Stimulated activated CD4-positive, alpha-beta T cell treated with anti-CD3 and anti-CD28 coated beads, Interleukin-15, amount 100 ng/mL, for 1 hour (primary cell): Measurements from ENCODE around the gene PDE11A.

ENCODE experiments used
- DNase-seq, 2 donors: peaks; one replicate each; pipeline ENCODE4 v3.0.0-alpha.2; 2020; ENCODE audit warnings: low read depth in 1 of 2, low spot score in 1 of 2

The PDE11A gene

DNA sequence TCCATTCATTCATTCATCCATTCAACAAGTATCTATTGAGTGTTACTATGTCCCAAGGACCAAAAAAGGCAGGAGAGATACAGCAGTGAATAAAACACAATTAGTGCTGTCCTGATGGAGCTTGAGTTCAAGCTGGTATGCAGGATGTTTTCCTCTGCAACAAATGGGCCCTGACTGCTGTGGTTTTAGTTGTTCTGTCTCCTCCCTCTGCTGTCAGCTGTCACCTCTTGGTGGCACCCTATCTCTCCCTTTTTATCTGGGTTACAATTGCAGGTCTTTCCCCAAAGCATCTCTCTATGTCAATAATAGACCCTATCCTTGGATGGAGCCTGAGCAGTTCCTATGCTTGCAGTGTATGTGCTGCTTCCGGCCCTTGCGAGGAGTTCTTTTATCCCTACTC, 304.8 kb downstream of the PDE11A start:
- no peak for DNase-seq

- DNase-seq: no peak
These were observed 306.9 kb downstream of the PDE11A start for GRCh38 chr2:177765698-177766097.

DNA sequence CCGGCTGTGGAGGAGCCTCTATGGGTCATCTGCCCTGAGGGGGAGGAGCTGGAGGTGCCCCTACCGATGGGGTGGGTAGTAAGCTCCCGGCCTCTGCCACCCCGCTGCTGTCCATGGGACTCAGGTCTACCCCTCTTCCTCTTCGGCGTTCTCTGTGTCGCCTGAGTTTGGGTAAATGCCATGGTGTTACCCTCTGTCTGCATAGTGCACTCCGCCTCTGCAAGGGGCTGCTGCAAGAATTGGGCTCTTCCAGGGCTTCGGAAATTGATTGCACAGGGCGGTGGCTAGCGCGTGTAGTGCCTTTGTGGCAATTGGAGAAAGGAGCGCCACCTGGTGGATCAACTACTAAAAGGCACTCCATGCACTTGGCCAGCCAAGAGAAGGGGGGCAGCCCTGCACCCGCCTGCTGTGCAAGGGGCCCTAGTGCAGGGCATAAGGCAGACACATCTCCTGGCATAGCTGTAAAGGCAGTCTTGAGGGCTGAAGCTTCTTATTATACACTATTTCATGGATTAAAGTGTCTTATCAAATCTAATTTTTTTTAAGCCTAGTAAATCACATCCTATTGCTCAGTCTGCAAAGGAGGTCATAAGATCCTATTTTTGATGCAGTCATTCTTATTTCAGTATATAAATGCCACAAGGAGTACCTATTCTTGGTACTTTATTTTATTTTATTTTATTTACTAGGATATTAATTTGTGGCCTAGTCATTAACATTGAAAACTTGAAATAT, 308.9 kb downstream of the PDE11A start:
- DNase-seq: peak; percentile 43 to 50

- no peak for DNase-seq
These were observed 313.1 kb downstream of the PDE11A start for GRCh38 chr2:177759443-177759842.

- no peak for DNase-seq
These were observed 313.8 kb downstream of the PDE11A start for GRCh38 chr2:177758591-177759371.

DNA sequence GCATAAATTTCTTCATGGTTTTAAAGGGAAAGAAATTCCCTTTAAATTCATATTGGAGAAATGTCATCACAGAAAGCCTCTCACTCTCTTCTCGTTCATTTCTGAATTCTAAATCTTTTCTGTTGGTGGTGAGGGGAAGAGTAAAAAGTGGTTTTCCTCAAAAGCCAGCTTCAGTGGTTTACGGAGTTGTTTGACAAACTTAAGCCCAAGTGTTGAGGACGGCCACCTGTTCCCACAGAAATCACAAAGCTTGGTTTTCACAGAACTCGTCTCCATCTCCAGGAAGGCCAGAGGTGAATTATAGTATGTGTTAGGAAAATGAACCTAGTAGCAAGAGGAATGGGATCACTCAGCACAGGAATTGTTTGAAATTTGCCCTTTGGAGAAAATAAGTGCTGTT, 316.2 kb downstream of the PDE11A start:
- DNase-seq: no peak

DNA sequence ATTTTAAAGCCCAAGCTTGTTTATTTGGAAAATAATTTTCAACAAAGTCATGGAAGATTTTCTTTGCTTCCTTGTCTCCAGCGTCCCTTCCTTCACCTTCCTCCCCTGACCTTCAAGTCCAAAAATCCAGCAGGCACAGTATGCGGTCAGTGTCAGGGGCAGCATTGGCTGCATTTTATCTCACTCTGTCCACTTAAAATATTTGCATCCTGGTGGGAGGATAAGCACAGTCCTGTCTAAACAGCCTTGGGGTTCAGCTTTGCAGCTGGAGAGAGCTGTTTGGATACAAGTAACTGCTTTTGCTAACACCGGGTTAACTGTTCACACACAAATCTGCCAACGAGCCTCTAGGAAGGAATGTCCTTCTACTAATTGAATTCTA, 318.1 kb downstream of the PDE11A start:
- DNase-seq: no peak

- no peak for DNase-seq
These were observed 318.7 kb downstream of the PDE11A start for GRCh38 chr2:177753682-177754491.

- DNase-seq: no peak
These were observed 324.2 kb downstream of the PDE11A start for GRCh38 chr2:177748360-177748759.

GRCh38 chr2:177747384-177747783, 325.2 kb downstream of the PDE11A start:
- DNase-seq: no peak

DNA sequence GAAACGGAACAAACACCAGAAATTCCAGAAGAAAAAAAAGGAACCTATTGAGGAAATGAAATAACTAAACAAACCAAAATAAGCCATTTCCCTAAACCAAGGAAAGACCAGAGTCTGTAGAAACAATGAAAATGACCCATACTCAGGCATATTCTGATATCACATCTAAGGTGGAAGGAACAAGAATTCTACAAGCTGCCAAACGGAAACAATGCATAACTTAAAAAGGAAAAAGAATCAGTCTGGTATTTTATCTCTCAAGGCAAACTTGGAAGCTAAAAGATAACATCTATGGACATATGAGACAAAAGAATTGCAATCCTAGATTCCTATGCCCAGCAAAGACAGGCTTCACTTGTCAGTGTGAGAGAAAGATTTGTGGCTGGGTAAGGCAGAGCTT, 326.2 kb downstream of the PDE11A start:
- DNase-seq: no peak

- no peak for DNase-seq
These were observed 327.0 kb downstream of the PDE11A start for GRCh38 chr2:177745531-177745930.

- DNase-seq: no peak
These were observed 329.7 kb downstream of the PDE11A start for GRCh38 chr2:177742851-177743250.

DNA sequence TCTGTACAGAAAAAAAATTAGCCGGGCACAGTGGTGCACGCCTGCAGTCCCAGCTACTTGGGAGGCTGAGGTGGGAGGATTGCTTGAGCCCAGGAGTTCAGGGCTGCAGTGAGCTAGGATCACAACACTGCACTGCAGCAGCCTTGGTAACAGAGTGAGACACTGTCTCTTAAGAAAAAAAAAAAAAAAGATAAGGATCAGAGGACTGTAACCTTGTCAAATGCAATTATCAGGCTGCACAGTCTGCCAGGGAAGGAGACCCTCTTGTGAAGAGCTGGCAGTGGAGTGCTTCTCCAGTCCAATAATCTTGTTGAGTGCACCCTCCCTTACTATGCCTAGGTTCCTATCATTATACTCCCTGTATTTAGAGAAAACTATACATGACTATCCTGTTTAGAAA, 330.7 kb downstream of the PDE11A start:
- DNase-seq: no peak

GRCh38 chr2:177740700-177741099, 331.9 kb downstream of the PDE11A start:
- DNase-seq: no peak

DNA sequence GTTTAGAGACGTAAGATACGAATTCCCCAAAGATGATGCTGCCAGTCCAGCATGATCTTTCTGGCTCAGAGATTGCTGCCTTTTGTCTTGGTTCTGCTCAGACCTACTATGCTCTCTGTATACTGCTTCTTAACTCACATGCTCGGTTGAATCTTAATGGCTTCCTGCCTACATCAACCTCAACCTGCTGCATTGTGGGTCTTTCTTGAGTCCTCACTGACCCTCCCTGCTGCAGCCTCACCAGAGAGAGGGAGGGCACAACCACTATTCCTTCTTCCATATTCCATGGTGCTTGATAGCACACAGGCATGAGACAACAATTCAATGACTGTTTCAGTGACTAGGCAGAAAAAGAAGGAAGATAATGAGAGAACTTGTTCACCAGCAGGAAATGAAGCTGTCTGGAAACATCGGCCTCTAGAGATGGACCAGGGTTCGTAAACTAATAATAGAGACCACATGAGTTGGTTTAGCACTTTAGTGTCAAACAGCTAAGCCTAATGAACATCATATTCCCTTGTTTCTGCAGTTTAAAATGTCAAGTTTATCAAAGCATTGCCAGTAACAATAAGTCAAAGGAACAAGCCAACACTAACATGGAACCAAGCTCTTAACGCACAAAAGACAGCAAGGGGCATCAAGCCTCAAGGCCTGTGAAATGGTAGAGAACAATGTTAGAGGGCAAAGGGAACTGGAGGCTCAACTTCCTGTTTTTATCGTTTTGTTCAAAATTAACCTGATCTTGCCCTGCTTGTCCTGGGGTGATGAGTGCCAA, 333.9 kb downstream of the PDE11A start:
- DNase-seq: no peak

GRCh38 chr2:177735318-177735803, 337.2 kb downstream of the PDE11A start:
- no peak for DNase-seq

- DNase-seq: no peak
These were observed 339.2 kb downstream of the PDE11A start for GRCh38 chr2:177733322-177733855.

DNA sequence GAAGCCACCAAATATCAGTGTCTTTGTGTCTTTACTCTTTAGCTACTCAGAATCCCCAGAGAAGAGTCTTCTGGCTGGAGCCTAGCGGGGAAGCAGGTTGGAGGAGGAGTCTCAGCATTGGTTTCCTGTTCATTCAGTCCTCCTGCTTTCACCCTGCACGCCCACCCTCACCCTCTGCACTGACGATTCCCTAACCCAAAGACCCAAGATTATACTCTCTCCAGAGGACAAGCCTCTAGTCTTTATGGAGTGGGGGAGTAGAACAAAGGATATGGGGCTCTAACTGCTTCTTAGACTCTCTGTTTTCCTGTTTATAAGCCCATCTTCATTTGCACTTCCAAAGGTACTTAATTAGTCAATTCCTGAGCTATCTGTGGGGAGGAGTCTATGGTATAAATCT, 341.2 kb downstream of the PDE11A start:
- no peak for DNase-seq

- no peak for DNase-seq
These were observed 341.8 kb downstream of the PDE11A start for GRCh38 chr2:177730792-177731191.

- no peak for DNase-seq
These were observed 342.2 kb downstream of the PDE11A start for GRCh38 chr2:177730363-177730762.
